Femur (tissue), 1 donor: ENCODE measurements around the gene SPOP.
"Not testable (repeated sequence)": the region's sequence is repeated elsewhere in the genome, so short reads cannot be mapped to it uniquely, and the experiment has no call there.

Experiments
- DNase-seq: peaks from one replicate; pipeline ENCODE4 v3.0.0-alpha.2; 2017

The SPOP gene

GRCh38 chr17:49677933-49678847, at the start of gene SPOP:
TSS of gene SPOP (minus strand) at chr17:49678097. CDS start at chr17:49622810, 55,287 bp downstream.
- peak; percentile 99 for DNase-seq

GRCh38 chr17:49727380-49727779, 49.5 kb upstream of the SPOP start:
- DNase-seq, result peak; percentile 81

- no peak for DNase-seq
Observed at GRCh38 chr17:49725452-49726130, 47.7 kb upstream of the SPOP start.

GRCh38 chr17:49724552-49724951, 46.7 kb upstream of the SPOP start:
- DNase-seq, result not testable (repeated sequence)

DNA sequence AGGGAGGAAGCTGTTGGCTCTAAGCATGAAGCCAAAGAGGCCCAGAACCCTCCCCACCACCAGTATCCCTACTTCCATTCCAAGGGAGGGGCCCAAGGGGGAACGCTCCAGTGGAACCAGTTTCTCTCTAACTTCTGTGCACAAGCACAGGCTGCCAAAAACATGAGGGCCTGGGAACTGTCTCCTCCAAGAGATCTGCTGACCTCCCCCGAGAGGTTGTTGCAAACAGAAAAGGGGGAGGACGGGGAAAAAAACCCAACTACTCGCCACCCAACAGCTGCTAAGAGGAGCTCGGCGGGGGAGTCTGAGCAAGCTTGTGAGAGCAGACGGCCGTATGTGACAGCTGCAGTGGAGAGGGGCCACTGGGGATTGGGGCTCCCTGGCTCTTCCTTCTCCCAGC, 45.5 kb upstream of the SPOP start:
- DNase-seq, result peak; percentile 84

- no peak for DNase-seq
Observed at GRCh38 chr17:49722066-49722465, 44.2 kb upstream of the SPOP start.

DNA sequence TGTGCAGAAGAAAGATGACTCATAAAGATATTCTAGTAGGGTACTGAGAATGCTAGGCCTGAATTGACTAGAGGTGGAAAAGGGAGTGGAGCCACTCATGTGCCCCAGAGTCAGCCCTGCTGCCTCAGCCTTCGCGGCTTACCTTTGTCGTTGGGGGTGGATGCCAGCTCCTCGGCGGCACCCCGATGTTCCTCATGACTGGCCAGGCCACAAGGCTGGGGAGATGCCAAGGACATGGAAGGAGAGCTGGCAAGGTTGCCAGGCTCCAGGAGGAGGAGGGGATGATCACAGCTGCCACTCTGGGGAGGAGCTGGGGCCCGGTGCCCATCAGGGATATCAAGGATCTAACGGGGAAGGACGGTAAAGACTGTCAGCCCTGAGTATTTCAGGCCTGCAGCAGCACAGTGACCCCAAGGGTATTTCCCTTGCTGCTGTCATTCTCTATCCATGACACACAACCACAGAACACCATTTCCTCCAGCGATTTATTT, 39.5 kb upstream of the SPOP start:
- peak; percentile 36 for DNase-seq

GRCh38 chr17:49716668-49717364, 38.9 kb upstream of the SPOP start:
- no peak for DNase-seq

GRCh38 chr17:49715717-49716279, 37.9 kb upstream of the SPOP start:
- DNase-seq, result no peak

DNA sequence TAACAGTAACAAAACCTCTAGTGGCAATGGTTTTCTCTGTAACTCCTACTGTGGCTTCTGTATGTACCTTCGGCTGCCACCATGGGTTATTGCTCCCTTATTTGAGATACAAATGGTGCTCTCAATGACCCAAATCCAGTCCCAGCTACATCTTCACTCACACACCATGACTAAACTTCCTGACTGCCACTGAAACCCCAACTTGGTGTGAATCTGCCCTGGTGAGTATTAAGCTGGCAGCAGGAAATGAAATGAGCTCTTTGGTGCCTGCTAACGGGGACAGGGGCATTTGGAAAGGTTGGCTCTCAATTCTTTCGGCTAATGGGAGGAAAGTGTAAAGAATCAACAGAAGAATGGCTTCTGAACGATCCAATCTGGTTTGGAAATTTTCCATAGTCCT, 37.3 kb upstream of the SPOP start:
- no peak for DNase-seq

- no peak for DNase-seq
Observed at GRCh38 chr17:49708515-49709183, 30.8 kb upstream of the SPOP start.

GRCh38 chr17:49707608-49708514, 30.0 kb upstream of the SPOP start, which contains the start of gene SLC35B1:
TSS of gene SLC35B1 (minus strand) at chr17:49707964. CDS start at chr17:49707833, 131 bp downstream.
- peak; percentile 99 for DNase-seq

DNA sequence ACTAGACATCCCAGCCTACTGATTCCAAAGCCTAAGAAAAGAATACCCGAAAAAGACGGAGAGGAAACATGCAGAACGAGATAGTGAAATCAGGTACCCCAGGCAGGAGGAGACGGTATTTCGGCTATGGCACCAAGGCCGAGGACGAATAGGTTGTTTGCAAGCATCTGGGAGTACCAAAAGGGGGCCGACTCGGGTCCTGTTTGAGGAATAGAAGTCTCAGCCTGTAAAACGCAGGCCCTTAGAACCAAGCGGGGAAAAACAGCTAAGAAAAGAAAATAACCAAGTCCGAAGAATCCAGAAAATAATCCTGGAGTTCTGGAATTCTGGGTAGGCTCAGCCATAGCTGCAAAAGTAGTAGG, 29.3 kb upstream of the SPOP start:
- DNase-seq, result no peak

- no peak for DNase-seq
Observed at GRCh38 chr17:49705254-49705653, 27.4 kb upstream of the SPOP start.

DNA sequence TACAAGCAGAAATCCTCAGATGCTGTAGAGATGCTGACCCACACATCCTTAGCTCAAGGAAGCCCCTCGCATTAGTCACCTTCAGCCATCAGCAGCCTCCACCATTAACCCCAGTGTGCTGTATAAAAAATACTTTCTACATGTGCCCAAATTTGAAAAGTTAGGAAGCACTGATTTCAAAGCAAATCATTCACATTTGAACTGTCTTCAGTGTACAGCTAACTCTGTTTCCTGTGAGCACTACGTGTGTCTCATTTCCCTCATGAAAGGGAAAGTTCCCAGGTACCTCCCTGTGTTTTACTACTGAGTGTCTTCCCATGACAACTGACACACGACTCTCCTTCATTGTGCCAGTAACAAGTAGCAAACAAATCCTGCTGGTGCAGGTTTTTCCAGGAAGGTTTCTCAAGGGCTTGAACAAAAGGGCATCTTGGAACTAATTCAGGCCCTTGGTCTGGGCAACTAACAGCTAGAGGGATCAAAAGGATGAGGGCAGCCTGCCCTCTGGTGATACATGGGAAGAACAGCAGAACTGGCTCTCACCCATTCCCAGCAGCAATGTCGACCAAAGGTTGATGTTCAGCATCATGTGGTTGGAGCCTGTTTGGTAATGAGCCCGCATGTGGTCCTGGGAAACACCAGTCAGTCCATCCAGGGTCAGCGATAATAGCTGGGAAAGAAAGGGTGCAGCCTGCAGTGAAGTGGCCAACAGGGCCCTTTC, 25.8 kb upstream of the SPOP start:
- no peak for DNase-seq

GRCh38 chr17:49700960-49701359, 23.1 kb upstream of the SPOP start:
- no peak for DNase-seq

DNA sequence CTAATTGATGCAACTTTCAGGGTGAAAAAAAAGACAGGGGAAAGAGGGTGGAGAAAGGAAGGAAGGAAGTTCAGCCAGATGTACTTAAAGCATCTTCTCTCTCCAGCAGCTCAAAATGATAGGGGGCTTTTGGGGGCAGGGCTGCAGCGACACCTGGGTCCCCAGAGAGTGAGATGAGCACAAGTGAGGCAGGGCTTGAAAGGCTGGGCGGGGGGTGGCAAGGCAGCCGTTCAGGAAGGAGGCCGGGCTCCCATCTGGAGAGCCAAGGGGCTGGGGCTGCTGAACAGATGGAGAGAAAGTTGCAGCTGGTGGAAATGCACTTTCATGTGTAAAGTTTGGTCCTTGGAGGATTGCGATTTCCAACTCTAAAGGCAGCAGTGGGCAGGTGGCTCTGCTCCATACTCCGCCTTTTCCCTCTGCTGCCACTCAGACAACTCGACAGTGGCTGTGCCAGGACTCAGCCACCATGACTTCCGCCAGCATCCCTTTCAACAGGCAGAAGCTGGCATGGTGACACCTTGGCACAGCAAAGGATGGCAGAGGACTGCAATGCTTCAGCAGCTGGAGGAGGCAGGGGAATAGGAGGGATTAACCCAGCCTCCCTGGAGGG, 22.2 kb upstream of the SPOP start:
- DNase-seq, result peak; percentile 36

DNA sequence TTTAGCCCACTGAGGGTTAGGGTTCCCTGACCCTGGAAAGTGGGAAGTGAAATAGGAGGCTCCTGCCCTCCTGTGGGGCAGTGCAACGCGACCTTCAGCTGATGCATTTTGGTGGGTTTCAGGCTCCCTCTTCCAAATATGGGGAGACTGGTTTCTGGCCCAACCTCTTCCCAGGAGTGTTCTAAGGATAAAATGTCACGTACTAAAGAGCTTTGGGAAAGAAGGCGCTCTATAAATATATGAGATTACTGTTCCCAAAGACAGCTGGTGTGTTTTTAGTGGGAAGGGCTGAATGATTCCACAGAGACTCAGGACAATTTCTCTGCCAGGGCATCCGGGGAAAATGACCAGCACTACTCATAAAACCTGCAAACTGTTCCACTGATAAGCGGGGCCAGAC, 20.1 kb upstream of the SPOP start:
- no peak for DNase-seq

DNA sequence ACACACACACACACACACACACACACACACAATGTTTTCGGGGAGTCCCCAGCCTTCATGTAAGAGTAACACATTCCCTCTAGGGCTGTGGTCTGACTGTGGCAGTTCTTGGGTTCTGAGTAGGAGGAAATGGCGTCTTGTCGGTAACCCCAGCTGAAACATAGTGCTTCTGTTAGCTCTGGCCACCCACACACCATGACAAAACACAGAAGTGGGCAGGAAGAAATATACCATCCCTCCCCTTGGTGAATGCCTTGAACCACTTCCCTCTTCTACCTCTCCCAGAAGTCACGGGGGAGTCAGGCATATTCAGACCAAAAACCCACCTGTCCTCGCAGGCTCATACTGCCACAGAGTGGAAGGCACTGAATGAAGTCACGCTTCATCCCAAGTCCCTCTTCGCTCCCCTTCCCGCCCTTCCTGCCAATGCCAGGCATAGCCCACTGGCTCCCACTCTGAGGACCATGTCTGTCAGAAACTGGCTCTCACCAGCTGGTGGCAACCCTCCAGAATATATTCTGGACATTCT, 18.4 kb upstream of the SPOP start:
- DNase-seq, result no peak
